ENCODE measurements around the gene NEDD4L. TPM values are rescaled to one million over a fixed set of nuclear protein-coding genes. Genes with fewer than 3 reads are reported as not detected.

Gene NEDD4L
- total RNA-seq, 1 donor from 2014 or later, result 80.2 TPM

DNA sequence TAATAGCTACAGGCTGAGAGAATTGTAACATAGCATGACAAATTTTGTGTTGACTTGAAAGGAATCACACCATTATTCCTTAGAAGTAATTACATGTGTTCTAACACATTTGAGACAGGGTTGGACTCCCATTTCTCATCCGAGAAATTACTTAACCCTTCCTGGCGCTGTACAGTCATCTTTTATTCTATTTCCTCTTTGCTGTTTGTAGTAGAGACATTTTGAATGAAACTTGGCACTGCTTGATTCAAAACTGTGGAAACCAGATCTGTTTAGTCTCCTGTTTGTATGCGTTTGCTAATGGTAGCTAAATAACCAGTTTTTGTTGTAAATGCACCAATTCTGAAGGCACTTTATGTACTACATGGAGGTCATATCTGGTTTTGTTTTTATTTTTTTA lies 352.9 kb downstream of the NEDD4L start:
- DNase-seq (ENCODE audit: low read depth), result no peak

DNA sequence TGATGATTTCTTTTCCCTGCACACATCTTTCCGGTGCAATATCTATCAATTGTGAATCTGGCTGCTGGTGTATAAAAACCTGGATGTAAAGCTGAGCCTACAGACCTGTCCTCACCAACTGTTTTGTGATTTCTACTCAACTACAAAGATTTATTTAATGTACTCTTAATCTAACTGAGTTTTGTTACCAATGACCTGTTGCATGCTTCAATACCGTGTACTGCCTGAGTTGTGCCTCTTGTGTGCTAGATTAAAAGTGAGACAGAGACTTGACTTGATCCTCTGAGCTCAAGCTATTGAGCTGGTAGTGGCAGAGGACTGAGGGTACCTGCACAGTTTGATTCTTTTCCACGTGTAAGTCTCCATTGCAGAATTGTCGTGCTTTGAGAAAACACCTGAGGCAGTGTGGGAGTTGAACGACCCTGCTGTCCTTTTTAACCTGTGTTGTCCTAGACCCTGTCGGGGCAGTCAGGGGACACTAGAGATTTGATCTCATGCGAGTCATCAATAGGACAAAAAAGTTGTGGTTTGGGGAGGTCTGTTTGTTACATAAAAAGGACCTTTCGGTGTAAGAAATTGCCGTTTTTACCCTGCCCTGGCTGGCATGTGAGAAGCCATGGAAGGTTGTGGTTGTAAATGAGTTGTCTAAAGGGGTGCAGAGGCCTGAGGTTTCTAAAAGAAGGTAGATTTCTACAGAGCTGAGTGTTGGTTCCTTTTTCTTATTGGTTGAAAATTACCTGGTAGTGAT lies 353.5 kb downstream of the NEDD4L start:
- no peak for DNase-seq (ENCODE audit: low read depth)

DNA sequence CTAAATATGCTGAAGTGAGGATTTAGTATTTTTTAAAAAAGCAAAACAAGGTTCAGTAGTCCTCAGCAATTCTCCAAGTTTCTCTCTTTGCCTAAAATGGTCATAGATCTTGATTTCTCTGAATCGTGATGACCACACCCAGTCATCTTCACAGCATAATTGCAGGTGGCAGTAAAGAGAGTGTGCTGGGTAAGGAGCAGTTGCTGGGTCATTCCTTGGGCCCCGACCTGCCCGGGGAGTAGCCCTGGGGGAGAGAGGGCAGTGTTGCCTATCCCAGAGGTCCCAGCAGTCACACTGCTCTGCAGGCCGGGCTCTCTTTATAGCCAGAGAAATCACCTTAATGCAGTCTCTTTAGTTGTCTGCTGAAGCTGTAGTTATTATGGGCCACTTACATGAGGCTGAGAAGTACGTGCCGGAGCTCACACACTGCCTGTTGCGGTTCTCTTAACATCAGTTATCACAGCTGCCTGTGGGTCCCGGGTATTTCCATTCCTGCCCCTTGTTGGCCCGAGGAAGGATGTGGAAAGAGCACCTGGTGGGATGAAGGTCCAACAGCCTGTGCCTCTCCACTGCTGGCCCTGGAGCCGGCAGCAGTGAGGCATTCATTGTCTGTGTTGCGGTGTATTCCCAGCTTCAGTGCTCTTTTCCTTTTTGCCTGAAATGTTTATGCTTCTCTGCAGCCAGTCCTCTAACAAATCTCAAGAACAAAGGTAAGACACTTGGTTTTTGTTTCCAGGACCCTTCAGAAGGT lies 354.8 kb downstream of the NEDD4L start:
- no peak for DNase-seq (ENCODE audit: low read depth)

DNA sequence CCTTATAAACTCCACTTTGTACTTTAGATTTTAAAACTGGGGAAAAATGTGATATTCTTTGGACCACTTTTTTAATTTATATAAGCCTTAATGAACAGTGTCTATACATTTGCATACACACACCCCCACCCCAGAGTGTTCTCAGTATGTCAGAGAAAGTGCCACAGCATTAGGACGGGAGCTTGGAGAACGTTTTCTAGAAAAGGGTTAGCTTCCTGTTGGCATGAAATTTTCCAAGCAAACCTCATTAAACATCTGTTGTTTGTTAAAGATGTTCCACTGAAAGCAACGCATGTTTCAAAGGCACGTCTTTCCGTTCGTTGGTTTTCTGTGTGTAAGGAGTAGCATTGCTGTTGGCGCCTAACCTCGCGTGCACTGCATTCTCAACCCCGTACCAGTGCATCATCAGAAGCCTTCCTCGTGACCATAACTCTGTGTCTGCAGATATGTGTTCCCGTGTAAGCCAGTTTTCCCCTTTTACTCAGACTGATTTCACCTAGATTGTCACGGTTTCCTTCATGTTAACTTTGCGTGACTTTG lies 356.4 kb downstream of the NEDD4L start:
- no peak for DNase-seq (ENCODE audit: low read depth)

DNA sequence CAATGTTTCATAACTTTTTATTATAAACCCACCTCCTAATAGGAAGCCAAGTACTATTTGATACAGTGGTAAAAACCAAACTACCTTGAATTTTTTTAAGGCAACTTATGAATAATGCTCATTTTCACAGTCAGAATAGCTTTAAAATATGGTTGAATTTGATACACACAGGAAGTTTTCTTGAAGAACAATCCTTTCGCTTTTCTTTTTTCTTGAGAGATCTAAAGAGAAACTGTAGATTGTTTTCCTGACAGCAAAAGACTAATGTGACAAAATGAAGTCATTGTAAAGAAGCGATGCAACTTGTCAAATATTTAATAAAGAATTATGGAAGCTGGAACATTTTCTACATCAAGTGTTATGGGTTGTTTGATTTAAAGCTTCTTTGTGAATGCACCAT lies 357.2 kb downstream of the NEDD4L start:
- no peak for DNase-seq (ENCODE audit: low read depth)

DNA sequence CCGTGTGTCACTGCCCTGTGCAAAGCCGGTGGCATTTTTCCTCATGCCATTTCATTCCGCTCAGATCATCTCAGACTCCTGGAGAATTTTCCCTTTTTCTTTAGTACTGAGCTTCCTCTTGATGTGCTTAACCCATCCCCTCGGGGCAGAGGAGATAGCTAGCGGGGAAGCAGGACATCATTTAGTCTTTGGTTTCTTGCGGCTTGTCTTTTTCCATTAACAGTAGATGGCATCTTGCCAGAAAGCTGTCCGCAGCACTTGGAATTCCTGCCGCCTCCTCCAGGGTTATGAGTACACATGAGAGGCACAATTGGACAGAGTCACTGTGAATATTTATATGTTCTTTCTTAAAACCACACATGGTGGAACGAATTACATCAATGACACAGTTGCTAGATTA lies 358.2 kb downstream of the NEDD4L start:
- DNase-seq (ENCODE audit: low read depth), result peak; percentile 46

DNA sequence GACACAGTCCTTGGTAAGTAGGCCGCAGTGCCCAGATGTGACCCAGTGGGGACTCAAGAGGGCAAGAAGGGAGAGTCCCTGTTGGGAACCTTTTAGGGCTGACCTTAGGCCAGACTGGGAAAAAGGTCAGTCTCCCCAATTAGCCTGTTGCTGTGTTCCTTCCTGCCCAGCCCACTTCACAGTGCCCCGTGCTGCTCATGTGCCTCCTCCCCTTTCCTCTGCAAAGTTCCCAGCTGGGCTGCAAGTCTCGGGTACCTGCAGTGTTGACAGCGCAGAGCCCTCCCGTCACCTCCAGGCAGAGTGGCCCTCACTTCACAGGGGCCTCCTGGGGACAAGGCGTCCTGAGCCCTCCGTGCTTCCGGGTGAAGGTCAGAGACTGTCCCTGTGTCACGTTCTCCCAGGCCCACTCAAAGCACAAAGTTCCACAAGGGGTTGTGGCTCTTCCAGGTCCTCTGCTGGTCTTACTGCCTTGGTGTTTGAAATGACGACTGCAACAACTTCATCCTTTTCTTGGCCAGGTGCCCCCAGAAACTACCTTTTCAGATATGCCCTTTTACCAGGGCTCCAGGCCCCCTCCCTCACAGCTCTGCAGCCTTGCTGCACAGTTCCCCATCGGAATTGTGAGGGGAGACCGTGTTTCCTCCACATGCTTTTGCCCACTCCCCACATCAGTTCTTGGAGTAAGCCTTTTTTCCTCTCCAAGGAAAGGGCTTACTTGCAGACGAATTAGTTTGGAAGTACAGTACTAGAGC lies 359.1 kb downstream of the NEDD4L start:
- DNase-seq (ENCODE audit: low read depth), result no peak

DNA sequence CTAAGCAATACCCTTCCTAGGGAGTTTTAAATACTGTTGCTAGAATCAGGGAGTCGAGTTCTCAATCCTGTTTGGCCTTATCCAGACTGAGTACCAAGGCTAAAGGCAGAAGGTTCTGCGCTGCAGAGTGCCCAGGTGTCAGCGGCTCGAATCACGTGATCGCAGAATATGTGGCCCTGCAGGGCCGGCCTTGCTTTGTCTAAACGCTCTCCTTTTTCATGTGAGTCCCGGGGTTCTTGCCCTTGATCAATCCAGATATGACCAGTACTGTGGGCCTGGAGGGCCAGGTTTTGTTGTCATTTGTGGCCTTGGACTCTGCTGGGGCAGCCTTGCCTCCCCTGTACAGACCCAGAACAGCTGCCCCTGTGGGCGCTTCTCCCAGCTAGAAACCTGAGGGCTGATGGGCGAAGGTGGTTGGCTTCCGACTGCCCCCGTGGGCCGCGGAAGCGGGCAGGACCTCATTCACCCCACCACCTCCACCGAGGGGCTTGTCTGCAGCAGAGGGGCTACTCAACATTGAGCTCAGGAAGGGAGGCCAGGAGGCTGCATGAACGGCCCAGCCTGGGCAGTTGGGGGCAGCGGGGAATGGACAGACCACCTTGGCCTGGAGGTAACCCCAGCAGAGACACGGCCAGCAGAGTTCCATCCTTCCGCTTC lies 359.9 kb downstream of the NEDD4L start:
- no peak for DNase-seq (ENCODE audit: low read depth)

DNA sequence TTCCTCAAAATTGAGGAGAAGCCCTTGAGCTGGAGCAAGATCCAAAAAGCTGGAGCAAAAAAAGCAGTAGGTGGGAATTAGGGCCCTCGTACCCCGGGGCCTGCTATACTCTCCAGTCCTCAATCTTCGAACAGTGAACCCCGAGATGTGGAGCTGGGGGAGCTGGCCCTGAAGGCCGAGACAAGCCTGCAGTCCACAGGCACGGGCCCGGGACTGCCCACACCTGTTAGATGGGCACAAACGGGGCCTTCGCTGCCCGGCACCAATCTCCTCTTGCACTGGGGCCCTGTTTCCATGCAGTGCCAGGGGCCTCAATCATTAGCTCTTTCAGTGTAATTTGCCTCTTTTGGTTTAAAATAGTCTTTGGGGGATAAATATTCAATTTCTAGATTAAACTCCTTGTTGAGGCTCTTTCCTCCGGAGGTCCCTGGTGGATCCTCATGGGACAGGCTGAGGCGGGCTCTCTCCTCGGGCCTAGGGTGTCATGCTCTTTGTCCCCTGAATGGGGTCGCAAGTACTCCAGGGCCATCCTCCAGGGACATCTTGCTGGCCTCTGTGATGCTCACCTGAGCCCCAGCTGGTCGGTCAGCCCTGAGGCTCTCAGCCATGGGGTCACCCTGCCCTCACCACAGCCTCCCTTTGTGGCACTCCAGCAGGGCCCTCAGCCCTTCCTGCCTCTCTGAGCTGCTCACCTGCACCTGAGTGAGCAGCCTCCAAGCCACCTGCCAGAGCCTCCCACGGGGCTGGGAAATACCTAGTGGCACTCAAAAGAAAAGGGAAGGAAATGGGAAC lies 361.3 kb downstream of the NEDD4L start:
- no peak for DNase-seq (ENCODE audit: low read depth)

DNA sequence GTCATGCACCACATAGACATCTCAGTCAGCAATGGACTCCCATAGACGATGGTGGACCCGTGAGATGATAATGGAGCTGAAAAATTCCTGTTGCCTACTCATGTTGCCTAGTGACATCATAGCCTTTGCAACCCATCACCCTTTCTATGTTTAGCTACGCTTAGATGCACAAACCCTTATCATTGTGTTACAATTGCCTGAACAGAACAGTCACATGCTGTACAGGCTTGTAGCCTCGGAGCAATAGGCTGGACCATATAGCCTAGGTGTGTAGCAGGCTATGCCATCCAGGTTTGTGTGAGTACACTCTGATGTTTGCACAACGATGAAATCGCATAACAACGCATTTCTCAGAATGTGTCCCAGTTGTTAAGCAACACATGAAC lies 363.2 kb downstream of the NEDD4L start:
- DNase-seq (ENCODE audit: low read depth), result peak; percentile 47

DNA sequence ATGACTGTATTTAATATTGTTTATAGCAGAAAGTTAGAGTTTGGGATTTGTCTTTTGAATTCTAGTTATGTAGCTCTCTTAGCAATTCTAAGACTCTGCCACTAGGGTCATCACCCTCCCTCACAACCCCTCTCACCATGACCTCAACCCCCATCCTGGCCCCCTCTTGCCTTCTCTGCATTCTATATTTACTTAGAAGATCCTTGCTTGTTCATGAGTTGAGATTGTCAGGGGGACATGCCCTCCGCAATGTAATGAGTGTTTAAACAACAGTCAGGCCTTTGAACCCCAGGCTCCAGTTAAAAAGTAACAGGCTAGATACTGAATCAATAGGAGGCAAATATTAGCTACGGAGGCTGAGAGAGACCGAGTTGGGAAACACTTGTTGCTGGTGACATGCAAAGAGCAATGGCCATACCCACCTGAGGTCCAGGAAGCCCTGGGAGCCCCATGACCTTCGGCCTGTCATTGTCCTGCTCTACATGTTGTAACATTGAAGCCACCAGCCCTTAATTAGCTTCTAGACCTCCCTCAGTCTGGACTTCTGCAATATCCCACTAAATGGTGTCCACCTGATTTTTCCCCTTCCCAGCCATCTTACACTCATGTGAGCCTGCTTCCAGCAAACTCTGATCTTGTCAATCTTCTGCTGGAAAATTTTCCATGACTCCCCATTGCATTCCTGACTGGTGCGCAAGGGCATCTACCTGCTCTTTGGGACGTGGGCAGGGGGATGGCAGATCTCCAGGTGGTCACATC lies 363.8 kb downstream of the NEDD4L start:
- DNase-seq (ENCODE audit: low read depth), result no peak

DNA sequence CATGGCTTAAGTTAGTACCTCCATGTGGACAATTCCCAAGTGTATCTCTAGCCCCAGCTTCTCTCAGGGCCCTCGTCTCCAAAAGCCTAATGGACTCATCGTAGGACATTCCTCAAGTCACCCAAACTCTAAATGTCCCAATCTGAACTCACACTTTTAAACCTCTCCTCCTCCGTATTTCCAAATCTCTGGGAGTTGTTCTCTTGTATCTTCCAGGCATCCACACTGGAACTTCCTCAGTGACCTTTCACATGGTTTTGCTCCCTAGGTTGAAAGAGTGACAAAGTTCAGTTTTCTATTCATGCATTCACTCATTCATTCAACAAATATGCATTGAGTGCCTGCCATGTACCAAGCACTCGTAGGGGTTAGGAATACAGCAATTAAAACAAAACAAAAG lies 364.6 kb downstream of the NEDD4L start:
- no peak for DNase-seq (ENCODE audit: low read depth)

DNA sequence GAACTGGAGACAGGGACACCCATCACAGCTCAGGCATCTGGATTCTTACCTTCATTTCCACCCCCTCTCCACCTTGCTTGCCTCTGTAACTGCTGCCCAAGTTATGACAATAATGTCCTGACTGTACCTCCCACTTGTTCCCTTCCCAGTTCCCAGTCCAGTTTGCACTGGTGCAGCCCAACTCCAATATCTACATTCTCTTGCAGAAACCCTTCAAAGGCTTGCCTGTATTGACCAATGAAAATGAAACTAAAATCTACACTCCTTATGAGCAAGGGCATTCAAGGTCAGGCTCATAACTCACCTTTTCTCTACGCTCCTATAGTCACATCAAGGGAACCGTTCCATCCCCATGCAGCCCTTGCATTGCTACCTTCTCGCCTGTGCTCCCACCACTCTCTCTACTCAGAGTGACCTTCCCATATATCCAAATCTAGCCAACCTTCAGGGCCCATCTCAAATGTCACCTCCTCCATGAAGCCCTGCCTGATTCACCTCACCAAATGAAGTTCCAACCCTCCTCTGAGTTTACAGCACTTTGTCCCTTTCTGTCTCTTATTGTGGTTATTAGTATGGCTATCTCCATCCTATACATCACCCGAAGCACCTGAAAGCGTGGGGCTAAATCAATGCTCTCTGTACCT lies 365.9 kb downstream of the NEDD4L start:
- no peak for DNase-seq (ENCODE audit: low read depth)

DNA sequence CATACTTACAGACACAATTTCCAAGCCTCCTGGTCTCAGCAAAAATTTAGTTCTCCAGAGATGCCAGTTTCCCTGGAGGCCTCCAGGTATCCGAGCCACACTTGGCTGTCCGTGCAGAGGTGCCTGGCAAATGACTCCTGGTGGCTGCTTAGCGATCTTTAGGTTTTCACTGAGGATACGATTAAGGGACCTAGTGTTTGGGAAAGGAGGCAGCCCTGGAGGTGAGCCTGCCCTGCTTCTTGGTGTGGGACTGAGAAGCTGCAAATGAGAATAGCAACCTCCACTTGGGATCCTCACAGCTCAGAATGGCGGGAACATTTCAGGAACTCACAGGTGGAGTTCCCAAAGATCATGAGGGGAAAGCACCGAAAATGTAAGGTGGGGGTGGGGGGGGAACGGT lies 367.3 kb downstream of the NEDD4L start:
- DNase-seq (ENCODE audit: low read depth), result no peak

DNA sequence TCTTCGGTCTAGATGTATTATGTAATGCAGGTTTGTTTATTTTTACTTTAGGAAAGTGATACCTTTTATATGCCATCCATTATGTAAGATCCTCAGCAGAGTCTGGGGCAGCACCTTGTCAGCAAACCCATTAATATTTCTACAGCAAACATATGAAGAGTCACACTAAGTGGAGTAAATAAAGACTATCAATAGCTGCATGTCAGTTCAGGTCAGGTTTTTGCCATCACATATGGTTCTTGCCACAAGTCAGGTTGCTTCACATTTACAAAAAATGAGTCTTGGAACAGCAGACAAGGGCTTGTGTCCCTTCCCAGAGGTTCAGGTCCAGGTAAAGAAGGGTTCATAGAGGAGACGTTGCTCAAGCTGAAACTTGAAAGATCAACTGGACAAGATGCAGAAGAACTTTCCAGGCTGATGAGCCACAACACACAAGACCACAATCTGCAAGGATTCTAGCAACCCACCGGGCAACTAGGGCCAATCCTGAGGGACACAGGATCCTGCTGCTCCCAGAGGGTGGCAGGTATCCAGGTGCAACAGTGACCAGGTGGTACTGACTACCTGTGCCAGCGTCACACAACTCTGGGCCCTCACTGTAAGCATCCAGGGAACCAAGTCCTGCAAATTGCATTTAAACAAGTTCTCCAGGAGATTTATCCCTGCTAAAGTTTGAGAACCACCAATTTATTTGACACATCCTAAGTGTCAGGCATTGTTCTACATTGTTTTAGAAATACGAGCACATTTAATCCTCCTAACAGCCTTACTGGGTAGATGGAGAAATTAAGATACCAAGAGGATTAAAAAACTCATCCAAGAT lies 369.0 kb downstream of the NEDD4L start:
- no peak for DNase-seq (ENCODE audit: low read depth)

DNA sequence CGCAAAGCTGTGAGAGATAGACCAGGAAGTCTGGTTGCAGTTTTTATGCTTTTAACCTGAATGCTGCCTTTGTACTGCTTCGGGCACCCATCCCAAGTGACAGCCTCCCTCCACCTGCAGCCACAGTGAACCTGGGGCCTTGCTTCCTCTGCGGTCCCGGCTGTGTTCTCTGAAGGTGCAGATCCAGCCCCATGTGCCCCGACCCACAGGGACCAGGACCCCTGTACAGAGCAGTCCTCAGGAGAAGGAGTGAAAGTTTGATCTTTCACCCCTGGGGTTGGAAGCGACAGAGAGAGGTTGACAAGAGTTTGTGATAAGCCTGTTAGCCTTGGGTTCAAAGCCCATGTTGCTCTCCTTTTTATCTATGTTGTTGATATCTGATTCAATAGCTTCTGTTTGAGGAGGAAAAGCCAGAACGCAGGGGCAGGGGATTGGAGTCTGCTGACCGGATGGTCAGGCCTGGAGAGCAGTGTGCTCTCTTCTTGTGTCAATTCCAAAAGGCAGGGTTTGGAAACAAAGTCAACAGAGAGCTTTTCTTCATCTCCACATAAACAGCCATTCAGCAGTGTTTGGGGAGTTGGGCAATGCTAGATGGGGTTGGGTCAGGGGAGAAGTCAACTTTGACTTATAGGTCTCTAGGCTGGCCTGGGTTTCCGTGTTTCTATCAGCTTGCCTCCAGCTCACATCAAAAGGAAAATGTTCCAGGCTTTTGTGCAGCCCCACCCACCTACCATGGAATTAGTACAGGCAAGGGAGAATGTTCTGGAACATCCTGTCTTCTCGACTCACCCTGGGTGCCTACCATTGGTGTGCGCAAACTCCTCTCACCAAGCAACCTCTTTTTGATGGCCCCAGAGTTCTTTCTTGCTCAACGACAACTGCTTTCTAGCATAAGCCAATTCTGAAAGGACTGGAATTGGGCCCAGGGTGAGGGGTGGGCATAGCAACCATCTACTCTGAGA lies 369.9 kb downstream of the NEDD4L start:
- DNase-seq (ENCODE audit: low read depth), result no peak

DNA sequence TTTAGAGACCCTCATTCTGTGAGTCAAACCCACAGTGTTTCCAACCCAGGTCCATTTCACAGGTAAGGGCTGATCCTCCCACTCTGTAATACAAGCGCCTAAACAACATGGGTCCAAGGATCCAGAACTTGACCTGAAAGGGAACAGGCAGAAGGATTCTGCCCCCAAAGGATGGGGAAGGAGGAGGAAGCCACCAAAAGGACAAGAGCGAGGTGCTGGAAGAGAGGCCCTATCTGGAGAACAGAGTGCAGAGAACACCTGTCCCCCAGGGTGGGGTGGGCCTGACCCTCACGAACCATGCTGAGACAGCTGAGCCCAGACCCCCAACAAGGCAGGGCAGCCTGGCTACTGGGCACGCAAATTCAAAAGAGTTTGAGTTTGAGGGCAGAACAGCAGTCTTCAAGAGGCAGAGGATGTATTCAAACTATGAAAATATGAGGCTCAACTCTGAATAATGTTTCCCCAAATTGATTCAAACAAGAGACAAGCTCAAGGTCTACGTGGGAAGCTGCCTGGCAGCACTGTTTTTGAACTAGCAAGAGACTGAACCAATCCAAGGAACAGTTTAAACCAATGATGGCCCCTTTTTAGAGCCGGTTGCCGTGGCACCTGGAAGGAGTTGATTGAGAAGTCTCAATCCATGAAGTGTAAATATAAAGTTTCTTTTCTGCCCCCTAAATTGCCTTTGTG lies 372.1 kb downstream of the NEDD4L start:
- no peak for DNase-seq (ENCODE audit: low read depth)

Measured in renal cortical epithelial cell (primary cell).